IMR-90 (cell line): Measurements from ENCODE around the gene EYS. TPM values are rescaled to one million over a fixed set of nuclear protein-coding genes. Genes with fewer than 3 reads are reported as not detected.

ENCODE experiments used
- ATAC-seq: fragments of 200-7000 bp; cut with Tn5 transposase; 2 replicates; pipeline ENCODE4 v1.9.1; 2020; ENCODE audit warnings: low read depth, mild to moderate bottlenecking, moderate library complexity
- BruUV-seq: library from RNA; stranded (reverse); fragments of 400-500 nt; replicated peaks from 2 replicates; lab custom pipeline; 2021; lab: Mats Ljungman, UMichigan
- CTCF ChIA-PET: fragments of 300-600 bp; formaldehyde crosslinking; extraction: SDS; loops from one replicate; lab custom pipeline; 2021; ENCODE audit warnings: antibody characterized with exemption; lab: Yijun Ruan, JAX
- POLR2A ChIA-PET: fragments of 300-600 bp; sonication (Branson Sonifier 250); formaldehyde crosslinking; loops from one replicate; lab custom pipeline; 2022; ENCODE audit warnings: antibody characterized with exemption; ENCODE audit not compliant: unreplicated experiment; lab: Charles Lee
- DNase-seq: peaks from one replicate; pipeline ENCODE4 v3.0.0; 2013
- H2AFZ ChIP-seq: replicated peaks from 2 replicates; pipeline ENCODE3; 2013; ENCODE audit warnings: low read length, mild to moderate bottlenecking; ENCODE audit not compliant: poor library complexity
- H2AK5ac ChIP-seq: 2 replicates; pipeline ENCODE4 v1.6.1; 2013; ENCODE audit warnings: low read depth, low read length, inconsistent platforms
- H2AK9ac ChIP-seq: replicated peaks from 2 replicates; pipeline ENCODE3; 2013; ENCODE audit warnings: mild to moderate bottlenecking, low read depth, low read length, moderate library complexity; ENCODE audit not compliant: poor library complexity
- H2BK120ac ChIP-seq: 2 replicates; pipeline ENCODE4 v1.6.1; 2013; ENCODE audit warnings: low read depth, low read length, inconsistent platforms
- H2BK15ac ChIP-seq: 3 replicates; pipeline ENCODE4 v1.6.1; 2013; ENCODE audit warnings: low read depth, low read length, inconsistent platforms
- H2BK20ac ChIP-seq: 2 replicates; pipeline ENCODE4 v1.6.1; 2013; ENCODE audit warnings: low read depth, mild to moderate bottlenecking, inconsistent platforms, low read length, moderate library complexity
- H2BK5ac ChIP-seq: 2 replicates; pipeline ENCODE4 v1.6.1; 2013; ENCODE audit warnings: mild to moderate bottlenecking, low read depth, low read length, inconsistent platforms; ENCODE audit not compliant: poor library complexity, severe bottlenecking
- H3K14ac ChIP-seq: replicated peaks from 2 replicates; pipeline ENCODE4 v1.6.1; 2013; ENCODE audit warnings: low read depth, low read length, inconsistent platforms
- H3K18ac ChIP-seq: 2 replicates; pipeline ENCODE4 v1.6.1; 2013; ENCODE audit warnings: low read depth, low read length, control low read depth
- H3K23ac ChIP-seq: 2 replicates; pipeline ENCODE4 v1.6.1; 2013; ENCODE audit warnings: low read depth, low read length, inconsistent platforms
- H3K27ac ChIP-seq: 2 replicates; pipeline ENCODE4 v1.5.1; 2013; ENCODE audit warnings: mild to moderate bottlenecking, control low read depth, low read length; ENCODE audit not compliant: insufficient read depth
- H3K27me3 ChIP-seq: 2 replicates; pipeline ENCODE4 v1.6.1; 2013; ENCODE audit warnings: low read length; ENCODE audit not compliant: control insufficient read depth, insufficient read depth
- H3K36me3 ChIP-seq: 2 replicates; pipeline ENCODE4 v1.6.1; 2013; ENCODE audit warnings: low read length, mixed read lengths; ENCODE audit not compliant: control insufficient read depth, insufficient read depth
- H3K4ac ChIP-seq: 2 replicates; pipeline ENCODE4 v1.6.1; 2013; ENCODE audit warnings: low read depth, low read length, inconsistent platforms
- H3K4me1 ChIP-seq: 2 replicates; pipeline ENCODE4 v1.6.1; 2013; ENCODE audit warnings: low read length, mixed read lengths; ENCODE audit not compliant: control insufficient read depth, insufficient read depth
- H3K4me2 ChIP-seq: 2 replicates; pipeline ENCODE4 v1.6.1; 2013; ENCODE audit warnings: low read depth, mild to moderate bottlenecking, control low read depth, low read length, moderate library complexity
- H3K4me3 ChIP-seq: 2 replicates; pipeline ENCODE4 v1.5.1; 2013; ENCODE audit warnings: low read depth, mild to moderate bottlenecking, control low read depth, low read length, moderate library complexity; ENCODE audit not compliant: insufficient read depth
- H3K56ac ChIP-seq: 2 replicates; pipeline ENCODE4 v1.6.1; 2013; ENCODE audit warnings: low read length, inconsistent platforms; ENCODE audit not compliant: insufficient read depth; ENCODE audit errors: extremely low read depth
- H3K79me1 ChIP-seq, 2 experiments: 2 replicates each; pipeline ENCODE4 v1.6.1; 2013; ENCODE audit warnings: low read length in 2 of 2, inconsistent platforms in 1 of 2, low read depth in 1 of 2
- H3K9ac ChIP-seq: 2 replicates; pipeline ENCODE4 v1.6.1; 2013; ENCODE audit warnings: low read depth, low read length, control low read depth
- H3K9me1 ChIP-seq: 2 replicates; pipeline ENCODE4 v1.6.1; 2013; ENCODE audit warnings: low read length, inconsistent platforms; ENCODE audit not compliant: insufficient read depth
- H3K9me3 ChIP-seq: 2 replicates; pipeline ENCODE4 v1.6.1; 2013; ENCODE audit warnings: low read length; ENCODE audit not compliant: control insufficient read depth, insufficient read depth
- H4K20me1 ChIP-seq: 2 replicates; pipeline ENCODE4 v1.6.1; 2013; ENCODE audit warnings: low read length, inconsistent platforms; ENCODE audit not compliant: insufficient read depth
- H4K5ac ChIP-seq: 2 replicates; pipeline ENCODE4 v1.6.1; 2013; ENCODE audit warnings: mild to moderate bottlenecking, low read depth, low read length, control low read depth
- H4K8ac ChIP-seq, 2 experiments: 2 replicates each; pipeline ENCODE4 v1.6.1; 2013; ENCODE audit warnings: low read depth in 2 of 2, low read length in 2 of 2, control low read depth in 1 of 2, inconsistent platforms in 1 of 2
- H4K91ac ChIP-seq: 2 replicates; pipeline ENCODE4 v1.6.1; 2013; ENCODE audit warnings: low read depth, low read length, inconsistent platforms; ENCODE audit not compliant: insufficient read depth
- BHLHE40 ChIP-seq: fragments of 150-350 bp; IDR thresholded peaks from 2 replicates; pipeline ENCODE4 v1.6.1; 2016; ENCODE audit warnings: mild to moderate bottlenecking, low read depth, low read length
- CHD1 ChIP-seq: IDR thresholded peaks from 2 replicates; pipeline ENCODE4 v1.6.1; 2012; ENCODE audit warnings: low read depth, low read length, improper control_type of control experiment
- CTCF ChIP-seq: conservative IDR thresholded peaks from 2 replicates; pipeline ENCODE4 v1.5.1; 2012; ENCODE audit warnings: mild to moderate bottlenecking, low read depth, low read length, improper control_type of control experiment
- FOS ChIP-seq: fragments of 150-350 bp; IDR thresholded peaks from 2 replicates; pipeline ENCODE4 v1.6.1; 2016; ENCODE audit warnings: low read depth, low read length
- MAFK ChIP-seq: IDR thresholded peaks from 2 replicates; pipeline ENCODE4 v1.6.1; 2012; ENCODE audit warnings: low read depth, low read length, improper control_type of control experiment
- MXI1 ChIP-seq: IDR thresholded peaks from 2 replicates; pipeline ENCODE4 v1.6.1; 2012; ENCODE audit warnings: low read depth, mild to moderate bottlenecking, low read length, moderate library complexity, borderline replicate concordance
- NFE2L2 ChIP-seq: fragments of 150-350 bp; IDR thresholded peaks from 2 replicates; pipeline ENCODE4 v1.6.1; 2016; ENCODE audit warnings: low read depth, mild to moderate bottlenecking, low read length
- POLR2A ChIP-seq: IDR thresholded peaks from 2 replicates; pipeline ENCODE4 v1.6.1; 2012; ENCODE audit warnings: mild to moderate bottlenecking, low read depth, low read length
- RAD21 ChIP-seq: IDR thresholded peaks from 2 replicates; pipeline ENCODE4 v1.6.1; 2012; ENCODE audit warnings: low read length, improper control_type of control experiment
- RCOR1 ChIP-seq: IDR thresholded peaks from 2 replicates; pipeline ENCODE4 v1.6.1; 2012; ENCODE audit warnings: mild to moderate bottlenecking, low read length, improper control_type of control experiment; ENCODE audit not compliant: insufficient replicate concordance
- RFX5 ChIP-seq: IDR thresholded peaks from 2 replicates; pipeline ENCODE4 v1.8.0; 2012; ENCODE audit warnings: low read depth, mild to moderate bottlenecking, low read length, moderate library complexity
- SMC3 ChIP-seq: fragments of 150-350 bp; IDR thresholded peaks from 2 replicates; pipeline ENCODE4 v1.6.1; 2016; ENCODE audit warnings: low read depth, mild to moderate bottlenecking, antibody characterized with exemption, low read length, moderate library complexity
- USF2 ChIP-seq: fragments of 150-350 bp; IDR thresholded peaks from 2 replicates; pipeline ENCODE4 v1.6.1; 2017; ENCODE audit warnings: mild to moderate bottlenecking, antibody characterized with exemption, low read length, low read depth
- WGBS, 2 experiments: methylation state at CpG; one replicate each; pipeline versions ENCODE4 v1.1.5 to v1.1.7; 2013; ENCODE audit warnings: missing lambda C conversion rate in 2 of 2; ENCODE audit not compliant: insufficient read length in 1 of 2; ENCODE audit errors: extremely low coverage in 2 of 2; 5-methylcytosine and 5-hydroxymethylcytosine counted together
- dilution Hi-C: fragments of 300-500 bp; cut with HindIII; formaldehyde crosslinking; loops from one replicate; pipeline ENCODE4 v1.14.3; 2018; ENCODE audit warnings: low sequenced_read_pairs; ENCODE audit not compliant: unreplicated experiment
- in situ Hi-C: fragments of 300-500 bp; cut with MboI; formaldehyde crosslinking; loops from 3 replicates; pipeline ENCODE4 v1.14.3; 2019; ENCODE audit warnings: low sequenced_read_pairs, inconsistent platforms, mixed read lengths
- intact Hi-C: fragments of 100-400 bp; cut with micrococcal nuclease; formaldehyde crosslinking; loops from 2 replicates; pipeline ENCODE4 v1.10.0; 2022
- polyA plus RNA-seq, 3 experiments: library from polyadenylated mRNA; depleted of rRNA; stranded (reverse); fragments of >200 nt; gene quantifications; 2 replicates each; pipeline ENCODE4 v1.2.3, GENCODE V29; 2012; ENCODE audit warnings: low replicate concordance in 1 of 3
- total RNA-seq: library from RNA; depleted of rRNA; stranded (reverse); fragments of >200 nt; gene quantifications from 2 replicates; pipeline ENCODE4 v1.2.3, GENCODE V29; 2012

The EYS gene
- total and polyA plus RNA-seq, 2 of the 4 experiments (the other 2 are of a cell fraction): under 0.01 TPM; not detected in 1

GRCh38 chr6:65064844-65065243 lies 642.2 kb downstream of the EYS start:
- ATAC-seq (no peak), DNase-seq (no peak)
- Histone ChIP-seq H4K91ac (no peak overlapping the region), H3K14ac (no peak overlapping the region), H3K36me3 (no peaks in the 10 kb centered on the region), H4K8ac (no peak overlapping the region), H3K9ac (no peak overlapping the region), H3K27ac (no peak overlapping the region), H3K18ac (no peak overlapping the region), H3K23ac (no peak overlapping the region), H2AK9ac (no peak overlapping the region), H3K4me1 (no peaks in the 10 kb centered on the region), H3K9me1 (no peaks in the 10 kb centered on the region), H2BK20ac (no peak overlapping the region), H3K4me3 (no peak overlapping the region), H2AFZ (no peak overlapping the region), H2BK15ac (no peak overlapping the region), H2AK5ac (no peak overlapping the region), H4K20me1 (no peaks in the 10 kb centered on the region), H2BK5ac (no peak overlapping the region), H4K5ac (no peak overlapping the region), H2BK120ac (no peak overlapping the region), H3K9me3 (no peaks in the 10 kb centered on the region), H3K4ac (no peak overlapping the region), H3K27me3 (no peaks in the 10 kb centered on the region), H3K56ac (no peak overlapping the region), H3K79me1 (no peaks in the 10 kb centered on the region), H3K4me2 (no peak overlapping the region)
- WGBS, 2 experiments: no CpG with 5 or more reads among the region's 1 CpG
- ChIA-PET POLR2A (no interaction called here), CTCF (no interaction called here)
- TF ChIP-seq MAFK: no peak
- TF ChIP-seq RCOR1: no peak
- no peak for TF ChIP-seq RFX5
- TF ChIP-seq SMC3: no peak
- no peak for TF ChIP-seq NFE2L2
- no peak for TF ChIP-seq BHLHE40
- no peak for TF ChIP-seq CHD1
- TF ChIP-seq FOS: no peak
- TF ChIP-seq MXI1: no peak
- TF ChIP-seq USF2: no peak
- no peak for TF ChIP-seq CTCF
- TF ChIP-seq RAD21: no peak
- no peak for TF ChIP-seq POLR2A
- no TSS peak for BruUV-seq
- dilution Hi-C loops (no loop called here), intact Hi-C loops (no loop called here), in situ Hi-C loops (no loop called here)
